ENCODE measurements around the gene CHADL. TPM values are rescaled to one million over a fixed set of nuclear protein-coding genes. Genes with fewer than 3 reads are reported as not detected.

The CHADL gene
- polyA plus RNA-seq, 1 experiment: 0.70 TPM

GRCh38 chr22:41274856-41275255, 34.1 kb upstream of the CHADL start:
- Histone ChIP-seq H3K27me3 (ENCODE audit: control insufficient read depth, insufficient read depth, low read length) (no peaks in the 10 kb centered on the region), H3K4me3 (ENCODE audit: low read depth, low read length) (no peak overlapping the region), H3K36me3 (ENCODE audit: control insufficient read depth, insufficient read depth, low read length) (peaks cover 23% of the 10 kb centered on the region)
- TF ChIP-seq, protein P1, sequence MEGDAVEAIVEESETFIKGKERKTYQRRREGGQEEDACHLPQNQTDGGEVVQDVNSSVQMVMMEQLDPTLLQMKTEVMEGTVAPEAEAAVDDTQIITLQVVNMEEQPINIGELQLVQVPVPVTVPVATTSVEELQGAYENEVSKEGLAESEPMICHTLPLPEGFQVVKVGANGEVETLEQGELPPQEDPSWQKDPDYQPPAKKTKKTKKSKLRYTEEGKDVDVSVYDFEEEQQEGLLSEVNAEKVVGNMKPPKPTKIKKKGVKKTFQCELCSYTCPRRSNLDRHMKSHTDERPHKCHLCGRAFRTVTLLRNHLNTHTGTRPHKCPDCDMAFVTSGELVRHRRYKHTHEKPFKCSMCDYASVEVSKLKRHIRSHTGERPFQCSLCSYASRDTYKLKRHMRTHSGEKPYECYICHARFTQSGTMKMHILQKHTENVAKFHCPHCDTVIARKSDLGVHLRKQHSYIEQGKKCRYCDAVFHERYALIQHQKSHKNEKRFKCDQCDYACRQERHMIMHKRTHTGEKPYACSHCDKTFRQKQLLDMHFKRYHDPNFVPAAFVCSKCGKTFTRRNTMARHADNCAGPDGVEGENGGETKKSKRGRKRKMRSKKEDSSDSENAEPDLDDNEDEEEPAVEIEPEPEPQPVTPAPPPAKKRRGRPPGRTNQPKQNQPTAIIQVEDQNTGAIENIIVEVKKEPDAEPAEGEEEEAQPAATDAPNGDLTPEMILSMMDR (IDR thresholded peaks at IDR 0.05; ENCODE audit: insufficient read depth, low read depth, low read length): no peak
- ChIA-PET POLR2A (no interaction called here), CTCF (interaction anchor here (1.0 kb wide), 1 partner anchor 10 kb away, joined by 3 read pairs; no protein-coding TSS in a partner anchor)
- no peak for DNase-seq (ENCODE audit: low read depth)

- TF ChIP-seq, protein P1 (IDR thresholded peaks at IDR 0.05; ENCODE audit: insufficient read depth, low read depth, low read length): no peak
- Histone ChIP-seq H3K27me3 (ENCODE audit: control insufficient read depth, insufficient read depth, low read length) (no peaks in the 10 kb centered on the region), H3K4me3 (ENCODE audit: low read depth, low read length) (no peak overlapping the region), H3K36me3 (ENCODE audit: control insufficient read depth, insufficient read depth, low read length) (peaks cover 25% of the 10 kb centered on the region)
- no peak for DNase-seq (ENCODE audit: low read depth)
- CTCF ChIA-PET: no interaction called here
- POLR2A ChIA-PET: no interaction called here
Measured at GRCh38 chr22:41273128-41273527, 32.4 kb upstream of the CHADL start.

GRCh38 chr22:41271787-41272186, 31.1 kb upstream of the CHADL start:
- Histone ChIP-seq H3K36me3 (ENCODE audit: control insufficient read depth, insufficient read depth, low read length) (peaks cover 32% of the 10 kb centered on the region), H3K4me3 (ENCODE audit: low read depth, low read length) (no peak overlapping the region), H3K27me3 (ENCODE audit: control insufficient read depth, insufficient read depth, low read length) (no peaks in the 10 kb centered on the region)
- DNase-seq (ENCODE audit: low read depth): no peak
- TF ChIP-seq, protein P1 (IDR thresholded peaks at IDR 0.05; ENCODE audit: insufficient read depth, low read depth, low read length): no peak
- POLR2A ChIA-PET: no interaction called here
- CTCF ChIA-PET: no interaction called here

DNA sequence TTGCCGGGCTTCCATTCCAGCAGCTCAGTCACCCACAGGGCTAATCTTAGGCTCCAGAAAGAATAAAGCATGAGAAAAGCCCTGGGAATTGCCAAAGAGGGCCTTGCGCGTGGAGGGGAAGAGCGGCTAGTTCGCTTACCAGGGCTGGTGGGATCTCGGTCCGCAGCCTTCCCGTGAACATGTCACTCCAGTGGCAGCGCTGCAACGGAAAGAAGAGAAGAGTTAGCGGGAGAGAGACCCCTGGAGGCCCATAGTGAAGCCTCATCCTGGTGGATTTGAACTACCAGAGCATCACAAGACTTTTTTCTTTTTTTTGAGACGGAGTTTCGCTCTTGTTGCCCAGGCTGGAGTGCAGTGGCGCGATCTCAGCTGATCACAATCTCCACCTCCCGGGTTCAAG, 27.2 kb upstream of the CHADL start:
- no peaks in the 10 kb centered on the region for H3K27me3 ChIP-seq (ENCODE audit: control insufficient read depth, insufficient read depth, low read length)
- ChIA-PET CTCF (no interaction called here), POLR2A (no interaction called here)
- peaks cover 39% of the 10 kb centered on the region for H3K36me3 ChIP-seq (ENCODE audit: control insufficient read depth, insufficient read depth, low read length)
- TF ChIP-seq, protein P1 (IDR thresholded peaks at IDR 0.05; ENCODE audit: insufficient read depth, low read depth, low read length): no peak
- no peak overlapping the region for H3K4me3 ChIP-seq (ENCODE audit: low read depth, low read length)
- DNase-seq (ENCODE audit: low read depth): no peak

- CTCF ChIA-PET: interaction anchor here (1.4 kb wide), 1 partner anchor 10 kb away, joined by 3 read pairs; no protein-coding TSS in a partner anchor
- no peak overlapping the region for H3K4me3 ChIP-seq (ENCODE audit: low read depth, low read length)
- DNase-seq (ENCODE audit: low read depth): no peak
- H3K27me3 ChIP-seq (ENCODE audit: control insufficient read depth, insufficient read depth, low read length): no peaks in the 10 kb centered on the region
- TF ChIP-seq, protein P1 (IDR thresholded peaks at IDR 0.05; ENCODE audit: insufficient read depth, low read depth, low read length): no peak
- H3K36me3 ChIP-seq (ENCODE audit: control insufficient read depth, insufficient read depth, low read length): peaks cover 56% of the 10 kb centered on the region
- POLR2A ChIA-PET: interaction anchor here (0.6 kb wide), 1 partner anchor 117 kb away, joined by 3 read pairs; the partner anchor contains the start of gene TEF
Measured at GRCh38 chr22:41264408-41264941, 23.7 kb upstream of the CHADL start.
